Heart right ventricle (tissue), 16 donors: ENCODE results near the gene PDZRN4. TPM values are rescaled to one million over a fixed set of nuclear protein-coding genes. Genes with fewer than 3 reads are reported as not detected.
A peak's percentile ranks its signal among the peaks of the same experiment; 100 is the strongest.

Experiments
- ATAC-seq, 8 donors: fragments of 200-7000 bp; cut with Tn5 transposase; one replicate each; pipeline ENCODE4 v1.9.1; 2020; ENCODE audit warnings: mild to moderate bottlenecking in 8 of 8, moderate library complexity in 8 of 8, moderate number of reproducible peaks in 1 of 8
- DNase-seq, 2 donors: peaks; one replicate each; pipeline ENCODE4 v3.0.0-alpha.2; 2020
- H3K27ac ChIP-seq, 10 donors: fragments of 200-600 bp; sonication (generic) in 2 of 10; one replicate each; pipeline versions ENCODE4 v1.5.0 to v1.8.0; 2020 to 2022; ENCODE audit warnings: mild to moderate bottlenecking in 3 of 10
- H3K27me3 ChIP-seq, 7 donors: fragments of 200-600 bp; one replicate each; pipeline ENCODE4 v1.8.0; 2021 to 2022; ENCODE audit warnings: mild to moderate bottlenecking in 2 of 7
- H3K36me3 ChIP-seq, 9 donors: fragments of 200-600 bp; sonication (generic) in 1 of 9; one replicate each; pipeline versions ENCODE4 v1.5.0 to v1.8.0; 2020 to 2022; ENCODE audit warnings: mild to moderate bottlenecking in 2 of 9
- H3K4me1 ChIP-seq, 9 donors: fragments of 200-600 bp; sonication (generic) in 1 of 9; one replicate each; pipeline versions ENCODE4 v1.5.0 to v1.8.0; 2020 to 2022; ENCODE audit warnings: mild to moderate bottlenecking in 4 of 9
- H3K4me3 ChIP-seq, 10 donors: fragments of 200-600 bp; sonication (generic) in 2 of 10; one replicate each; pipeline versions ENCODE4 v1.5.0 to v1.8.0; 2020 to 2022; ENCODE audit warnings: mild to moderate bottlenecking in 7 of 10, moderate library complexity in 2 of 10
- H3K9me3 ChIP-seq, 11 donors: fragments of 200-600 bp in 10 of 11; sonication (generic) in 2 of 11; one replicate each; pipeline versions ENCODE4 v1.5.0 to v1.8.0; 2013 to 2022; ENCODE audit warnings: mild to moderate bottlenecking in 2 of 11, control low read depth in 1 of 11, moderate library complexity in 1 of 11
- WGBS, 2 donors: extraction: QIAGEN DNeasy Blood & Tissue Kit; methylation state at CpG; one replicate each; pipeline ENCODE4 v1.1.7; 2013; ENCODE audit warnings: inconsistent platforms in 1 of 2; 5-methylcytosine and 5-hydroxymethylcytosine counted together
- intact Hi-C, 10 donors: fragments of 100-400 bp; cut with DNase I; formaldehyde crosslinking; loops; one replicate each; pipeline versions ENCODE4 v1.11.1 to v1.14.2; 2022
- polyA plus RNA-seq, 2 donors: library from polyadenylated mRNA; stranded (reverse); fragments of 200-250 nt; gene quantifications; one replicate each; pipeline ENCODE4 v1.2.3, GENCODE V29; 2013
- total RNA-seq, 10 donors: library from RNA; stranded (reverse); fragmentation: NEBNext Ultra II Directional in 3 of 10; extraction: Animal tissue kit (Norgen Biotek cat#: 25700) in 3 of 10; gene quantifications; one replicate each; pipeline versions ENCODE4 v1.2.1 to v1.2.4, GENCODE V29; 2021 to 2023
- TF ChIP-seq, protein P1 (sequence below), 9 donors: fragments of 200-600 bp; sonication (generic) in 2 of 9; IDR thresholded peaks; one replicate each; pipeline versions ENCODE4 v1.5.0 to v1.8.0; 2021 to 2022; ENCODE audit warnings: antibody characterized with exemption in 9 of 9, mild to moderate bottlenecking in 5 of 9, moderate library complexity in 1 of 9
- donor health status: Arrhythmogenic right ventricular cardiomyopathy.
- donor health status: ischemic (EF 13 %, LVEDD 7.1; RV severe dilation, severe dysfunction).
- donor health status: healthy with polysubstance abuse.
- donor health status: DM: no; HTN: yes; CAD: no.
- donor health status: DM: no; HTN: no; CAD: no.
- donor health status: ischemic (EF 25% LVEDD 6.9; RV normal size, moderate dysfunction).
- donor health status: ischemic (EF 25% LVEDD 5.7; RV mildly dilated, moderate dysfunction).
- donor health status: healthy.
- donor health status: DM: yes; HTN: yes; CAD: no.
- donor health status: Ischemic cardiomyopathy.
- donor health status: ischemic (EF 35%, LVEDD 5.7; RV mildly dilated, moderate dysfunction).
- donor health status: nonischemic (EF 11% LVEDD 7.7; RV severe dilation, severe dysfunction).
- donor health status: DM: yes; HTN: yes; CAD: no.
- donor health status: PGD.
- donor health status: ischemic (EF 29% LVEDD 5.4; RV normal size, mild dysfunction).
- donor health status: nonischemic (EF 23%, LVEDD 6.1; RV moderate dilation, normal function).

Gene PDZRN4
- total and polyA plus RNA-seq, 12 donors: 0.04 to 0.28 (median 0.15) TPM; not detected in 5

DNA sequence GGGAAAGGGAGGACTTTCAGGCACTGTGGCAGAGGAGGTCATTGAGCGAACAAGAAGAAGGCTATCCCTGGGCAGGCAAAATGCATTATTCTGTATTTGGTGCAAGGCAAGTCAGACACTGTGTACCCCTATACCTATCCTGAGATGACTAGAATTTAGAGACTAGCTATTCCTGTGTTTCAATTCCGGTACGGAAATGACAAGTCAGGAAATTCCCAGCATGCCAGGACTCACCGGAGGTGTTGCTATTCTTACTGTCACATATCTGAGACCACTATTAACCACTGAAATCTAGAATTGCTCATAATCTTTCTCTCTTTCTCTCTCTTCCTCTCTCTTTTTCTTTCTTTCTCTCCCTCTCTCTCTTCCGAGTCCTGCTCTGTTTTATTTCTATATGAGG, 297.1 kb downstream of the PDZRN4 start:
- TF ChIP-seq, protein P1, sequence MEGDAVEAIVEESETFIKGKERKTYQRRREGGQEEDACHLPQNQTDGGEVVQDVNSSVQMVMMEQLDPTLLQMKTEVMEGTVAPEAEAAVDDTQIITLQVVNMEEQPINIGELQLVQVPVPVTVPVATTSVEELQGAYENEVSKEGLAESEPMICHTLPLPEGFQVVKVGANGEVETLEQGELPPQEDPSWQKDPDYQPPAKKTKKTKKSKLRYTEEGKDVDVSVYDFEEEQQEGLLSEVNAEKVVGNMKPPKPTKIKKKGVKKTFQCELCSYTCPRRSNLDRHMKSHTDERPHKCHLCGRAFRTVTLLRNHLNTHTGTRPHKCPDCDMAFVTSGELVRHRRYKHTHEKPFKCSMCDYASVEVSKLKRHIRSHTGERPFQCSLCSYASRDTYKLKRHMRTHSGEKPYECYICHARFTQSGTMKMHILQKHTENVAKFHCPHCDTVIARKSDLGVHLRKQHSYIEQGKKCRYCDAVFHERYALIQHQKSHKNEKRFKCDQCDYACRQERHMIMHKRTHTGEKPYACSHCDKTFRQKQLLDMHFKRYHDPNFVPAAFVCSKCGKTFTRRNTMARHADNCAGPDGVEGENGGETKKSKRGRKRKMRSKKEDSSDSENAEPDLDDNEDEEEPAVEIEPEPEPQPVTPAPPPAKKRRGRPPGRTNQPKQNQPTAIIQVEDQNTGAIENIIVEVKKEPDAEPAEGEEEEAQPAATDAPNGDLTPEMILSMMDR (IDR thresholded peaks at IDR 0.05): no peak
- no peak overlapping the region for H3K4me3 ChIP-seq
- 41 to 45% methylated on average over 5 of the region's 5 CpGs for WGBS, 2 donors
- H3K9me3 ChIP-seq: peaks cover 0 to 3% (median 0%) of the 10 kb centered on the region in 11 donors
- no peaks in the 10 kb centered on the region for H3K36me3 ChIP-seq
- no peaks in the 10 kb centered on the region for H3K27me3 ChIP-seq
- ATAC-seq (peak in 3 of 8 donors; percentile 37 to 70 (median 49)), DNase-seq (no peak)
- intact Hi-C loops: no loop called here
- H3K4me1 ChIP-seq: peaks cover 0 to 3% (median 0%) of the 10 kb centered on the region in 9 donors
- no peak overlapping the region for H3K27ac ChIP-seq

DNA sequence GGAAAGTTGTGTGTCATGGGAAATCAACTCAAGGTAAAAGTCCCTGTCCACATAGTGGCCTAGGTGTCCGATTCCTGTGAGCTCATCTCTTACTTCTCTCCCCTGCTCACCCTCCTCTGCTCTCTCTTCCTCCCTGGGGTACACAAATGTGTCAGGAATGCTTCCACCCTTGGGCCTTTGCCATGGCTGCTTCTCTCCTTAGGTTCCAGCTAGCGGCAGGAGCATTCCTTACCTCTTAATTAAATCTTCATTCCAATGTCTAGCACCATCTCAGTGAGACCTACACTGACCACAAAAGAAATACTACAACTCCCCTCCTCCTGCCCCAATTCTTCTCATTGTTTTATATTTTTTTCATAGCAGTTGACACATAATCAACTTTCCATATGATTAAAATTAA, 298.6 kb downstream of the PDZRN4 start:
- H3K27me3 ChIP-seq: no peaks in the 10 kb centered on the region
- H3K4me1 ChIP-seq: peaks cover 0 to 3% (median 0%) of the 10 kb centered on the region in 9 donors
- no peak overlapping the region for H3K4me3 ChIP-seq
- TF ChIP-seq, protein P1 (IDR thresholded peaks at IDR 0.05): no peak
- DNase-seq (no peak), ATAC-seq (no peak)
- WGBS, 2 donors: 50 to 54% methylated on average over 2 of the region's 2 CpGs
- intact Hi-C loops: no loop called here
- peaks cover 0 to 3% (median 0%) of the 10 kb centered on the region in 11 donors for H3K9me3 ChIP-seq
- no peaks in the 10 kb centered on the region for H3K36me3 ChIP-seq
- H3K27ac ChIP-seq: no peak overlapping the region

DNA sequence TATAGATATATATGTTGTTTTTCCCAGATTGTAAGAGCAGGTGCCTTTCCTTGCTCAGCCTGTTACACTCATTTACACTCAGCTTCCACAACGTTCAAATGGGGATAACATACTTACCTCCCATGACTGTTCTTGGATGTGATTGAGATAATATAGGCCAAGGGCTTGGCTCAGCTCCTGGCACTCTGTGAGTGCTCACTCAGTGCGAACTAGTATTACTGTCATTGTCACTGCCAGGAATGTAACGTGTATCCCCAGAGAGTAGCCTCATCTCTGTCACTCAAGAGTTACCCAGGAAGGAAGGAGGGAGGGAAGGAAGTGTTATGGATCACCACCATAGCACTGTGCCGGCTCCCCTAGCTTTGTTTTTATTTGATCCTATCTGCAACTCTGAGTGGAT, 307.9 kb downstream of the PDZRN4 start:
- TF ChIP-seq, protein P1 (IDR thresholded peaks at IDR 0.05): no peak
- no peak for DNase-seq
- no peak for ATAC-seq
- WGBS, 2 donors: 53 to 54% methylated on average over 4 of the region's 4 CpGs
- Histone ChIP-seq H3K4me1 (no peaks in the 10 kb centered on the region), H3K4me3 (no peak overlapping the region), H3K9me3 (no peaks in the 10 kb centered on the region), H3K27ac (no peak overlapping the region), H3K36me3 (no peaks in the 10 kb centered on the region), H3K27me3 (no peaks in the 10 kb centered on the region)
- intact Hi-C loops: no loop called here

- 72 to 77% methylated on average over 2 of the region's 2 CpGs for WGBS, 2 donors
- H3K4me1 ChIP-seq: no peaks in the 10 kb centered on the region
- H3K36me3 ChIP-seq: no peaks in the 10 kb centered on the region
- no peak overlapping the region for H3K27ac ChIP-seq
- intact Hi-C loops: no loop called here
- no peak overlapping the region for H3K4me3 ChIP-seq
- TF ChIP-seq, protein P1 (IDR thresholded peaks at IDR 0.05): no peak
- DNase-seq: no peak
- H3K27me3 ChIP-seq: no peaks in the 10 kb centered on the region
- H3K9me3 ChIP-seq: no peaks in the 10 kb centered on the region
- ATAC-seq: no peak
These were observed 309.3 kb downstream of the PDZRN4 start for GRCh38 chr12:41497409-41497808.
